ENCODE results near the gene PGGHG.
"Not testable (repeated sequence)": the region's sequence is repeated elsewhere in the genome, so short reads cannot be mapped to it uniquely, and the experiment has no call there.

PGGHG gene

GRCh38 chr11:330307-330693 is 41.4 kb downstream of the PGGHG start:
- DNase-seq (ENCODE audit: low read depth) = no peak

DNA sequence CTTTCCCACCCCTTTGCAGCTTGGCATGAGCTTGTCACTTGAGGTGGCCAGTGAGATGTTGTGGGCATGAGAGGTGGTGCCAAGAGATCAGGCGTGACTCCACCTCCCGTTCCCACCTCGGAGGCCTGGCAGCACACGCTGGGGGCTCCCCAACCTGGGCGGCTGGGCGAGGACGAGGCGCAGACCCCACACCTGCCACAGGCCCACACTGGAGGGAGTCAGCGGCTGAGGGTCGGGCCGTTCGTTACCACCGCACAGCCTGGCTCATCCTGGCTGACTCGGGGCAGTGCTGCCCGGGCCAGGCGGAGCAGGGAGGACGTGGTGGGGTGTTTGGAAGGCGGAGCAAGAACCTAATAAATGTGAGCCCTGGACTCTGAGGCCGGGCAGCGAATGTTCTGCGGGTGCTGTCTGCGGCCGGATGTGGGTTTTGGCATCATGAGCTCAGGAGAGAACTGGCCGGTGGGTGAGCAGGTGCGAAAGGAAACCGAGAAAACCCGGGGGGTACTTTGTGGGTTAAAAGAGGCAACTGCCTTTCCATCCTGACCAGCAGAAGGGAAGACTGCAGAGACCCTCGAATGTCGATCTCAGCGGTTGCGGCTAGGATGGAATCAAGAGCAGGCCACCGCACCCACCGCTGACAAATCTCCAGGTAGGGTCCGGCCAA is 41.9 kb downstream of the PGGHG start:
- no peak for DNase-seq (ENCODE audit: low read depth)

GRCh38 chr11:331358-332060 is 42.6 kb downstream of the PGGHG start:
- no peak for DNase-seq (ENCODE audit: low read depth)

DNA sequence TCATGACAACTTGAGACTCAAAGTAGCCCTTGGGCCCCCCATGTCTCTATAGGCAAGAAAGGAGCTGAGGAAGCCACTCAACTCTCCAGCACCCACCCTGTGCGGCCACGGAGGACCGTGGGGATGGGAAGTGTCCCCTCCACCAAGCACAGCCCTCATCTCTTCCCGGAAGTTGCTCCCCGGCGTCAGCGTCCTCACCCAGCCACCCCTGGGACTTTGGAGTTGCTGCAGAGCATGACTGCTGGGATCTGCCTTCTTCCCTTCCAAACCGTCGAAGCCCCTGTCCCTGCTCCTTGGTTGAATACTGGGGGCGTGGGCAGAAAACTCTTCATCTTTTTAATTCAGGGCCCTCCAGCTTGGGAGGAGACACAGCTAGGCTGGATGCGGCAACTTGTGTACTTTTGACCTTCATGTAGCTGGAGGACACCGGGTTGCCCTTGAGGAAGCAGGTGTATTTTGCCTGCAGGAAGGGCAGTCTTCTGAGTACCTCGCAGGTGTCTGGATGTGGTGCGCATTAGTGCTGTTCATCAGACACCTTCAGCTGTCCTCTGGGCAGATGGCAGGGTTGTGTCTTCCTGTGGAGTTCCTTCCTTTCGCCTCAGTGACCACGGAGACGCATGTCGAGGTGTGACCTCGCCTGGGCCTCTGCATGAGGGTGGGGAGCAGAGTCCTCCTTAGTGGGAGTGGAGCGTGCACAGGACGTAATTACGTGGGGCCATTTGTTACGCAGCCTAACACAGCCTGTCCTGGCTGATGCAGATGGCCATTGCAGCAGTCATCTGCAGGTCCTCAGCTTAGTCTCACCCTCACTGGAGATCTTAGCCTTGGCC is 43.9 kb downstream of the PGGHG start:
- DNase-seq (ENCODE audit: low read depth) = no peak

- not testable (repeated sequence) for DNase-seq (ENCODE audit: low read depth)
These were observed 44.8 kb downstream of the PGGHG start for GRCh38 chr11:333616-334263.

DNA sequence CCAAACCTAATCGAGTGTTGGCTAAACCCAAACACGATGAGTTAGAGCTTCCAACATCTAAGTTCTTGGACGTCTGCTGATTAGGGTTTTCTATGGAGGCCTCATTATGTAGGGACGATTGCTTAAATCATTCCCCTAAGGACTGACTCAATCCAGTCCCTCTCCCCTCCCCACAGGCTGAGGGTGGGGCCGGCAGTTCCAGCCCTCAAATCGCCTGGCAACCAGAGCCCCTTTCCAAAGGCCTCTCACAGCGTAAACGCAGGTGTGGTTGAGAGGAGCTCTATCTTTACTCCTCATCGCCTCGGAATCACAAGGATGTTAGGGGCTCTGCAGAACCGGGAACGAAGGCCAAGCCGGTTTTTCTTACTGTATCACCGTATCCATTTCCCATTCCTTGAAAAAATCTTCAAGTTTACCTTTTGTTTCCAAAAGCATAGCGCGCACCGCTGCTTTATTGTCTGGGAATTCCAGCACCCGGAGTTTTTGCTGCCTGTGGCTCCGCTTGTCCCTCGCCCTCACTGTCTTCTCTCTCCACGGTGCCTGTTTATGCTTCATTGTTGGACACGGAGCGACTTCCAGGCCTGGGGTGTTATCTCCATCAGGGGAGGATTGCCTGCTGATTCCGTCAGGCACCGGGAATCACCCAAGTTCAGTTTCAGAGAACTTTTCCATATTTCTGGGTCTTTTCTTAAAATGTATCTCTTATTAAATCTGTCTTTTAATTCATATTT is 45.5 kb downstream of the PGGHG start:
- DNase-seq (ENCODE audit: low read depth) = no peak

DNA sequence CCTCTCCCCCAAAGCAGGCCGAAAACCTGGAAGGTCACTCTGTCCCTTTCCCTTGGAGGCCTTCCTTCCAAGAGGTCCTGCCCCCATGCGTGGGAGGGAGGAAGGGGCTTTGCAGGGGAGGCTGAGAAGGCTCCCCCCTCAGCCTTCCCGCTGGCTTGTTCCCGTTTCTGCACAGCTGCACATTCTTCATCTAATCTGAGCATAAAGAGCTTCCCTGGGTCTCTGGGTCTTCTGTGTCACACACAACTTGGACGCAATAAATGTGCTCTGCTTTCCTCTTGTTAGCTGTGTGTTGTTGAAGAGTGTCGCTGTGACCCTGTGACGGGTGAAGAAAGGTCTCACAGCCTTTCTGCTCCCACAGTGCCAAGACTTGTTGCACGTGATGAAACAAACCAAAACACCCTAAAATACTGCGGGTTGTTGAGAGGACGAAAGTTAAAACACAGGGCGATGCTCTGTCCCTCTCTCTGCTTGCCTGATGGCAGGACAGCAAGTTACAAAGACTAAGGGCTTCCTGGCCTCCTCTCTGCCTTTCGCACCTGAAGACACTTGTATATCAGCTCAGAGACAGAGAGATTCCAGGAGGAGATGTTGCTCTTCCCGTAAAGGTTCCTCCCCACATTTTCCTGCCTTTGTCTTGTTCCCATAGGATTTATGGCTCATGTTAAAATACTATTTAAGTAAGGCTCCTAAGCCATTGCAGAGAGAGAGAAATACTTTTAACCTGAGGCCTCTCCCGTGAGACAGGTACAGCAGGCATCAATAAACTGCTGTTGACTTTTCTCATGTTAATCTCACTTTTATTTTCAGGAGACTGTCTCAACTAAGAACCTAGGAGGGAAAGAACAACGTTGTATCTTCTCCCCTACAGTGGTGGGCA is 47.1 kb downstream of the PGGHG start:
- DNase-seq (ENCODE audit: low read depth) = no peak

DNA sequence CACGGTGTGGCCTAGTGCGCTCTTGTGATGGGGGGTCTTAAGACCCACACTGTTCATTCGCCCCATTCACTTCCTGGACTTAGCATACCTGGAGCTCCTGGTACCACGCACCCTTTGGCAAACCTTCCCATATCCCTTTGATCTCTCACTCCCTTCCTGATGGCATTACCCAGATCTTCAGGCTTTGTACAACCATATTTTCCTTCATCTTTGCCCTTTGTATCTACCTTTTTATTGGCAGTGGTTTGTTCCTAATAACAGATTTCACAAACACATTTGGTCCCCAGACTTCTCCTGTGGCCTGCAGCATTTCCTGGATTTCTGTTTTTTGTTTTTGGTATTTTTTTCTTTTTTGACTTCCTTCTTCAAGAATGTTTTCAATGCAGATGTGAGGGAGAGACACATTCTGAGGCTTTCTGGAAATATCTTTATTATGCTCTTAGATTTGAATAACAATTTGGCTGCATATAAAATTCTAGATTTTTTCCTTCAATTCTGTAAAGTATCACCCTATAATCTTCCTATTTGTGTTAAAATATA is 47.8 kb downstream of the PGGHG start:
- no peak for DNase-seq (ENCODE audit: low read depth)

- no peak for DNase-seq (ENCODE audit: low read depth)
These were observed 48.8 kb downstream of the PGGHG start for GRCh38 chr11:337711-338110.

DNA sequence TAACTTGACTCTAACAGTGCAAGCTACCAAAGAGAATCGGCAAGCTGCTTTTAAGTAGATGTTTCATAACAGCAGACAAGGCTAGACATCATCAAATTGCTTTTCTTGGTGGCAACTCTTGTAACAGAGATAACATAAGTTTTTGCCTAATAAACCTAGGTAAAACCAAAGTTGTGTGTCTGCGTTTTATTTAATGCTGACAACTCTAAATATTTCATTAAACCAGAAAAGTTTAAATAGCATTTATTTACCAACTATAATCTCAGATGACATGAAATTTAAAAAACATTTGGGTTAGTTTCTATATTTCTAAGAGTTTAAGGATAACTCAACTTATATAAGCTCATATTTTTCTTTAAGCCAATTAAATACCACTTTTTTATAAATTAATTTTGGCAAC is 51.0 kb downstream of the PGGHG start:
- DNase-seq (ENCODE audit: low read depth) = no peak

- DNase-seq (ENCODE audit: low read depth) = no peak
These were observed 51.9 kb downstream of the PGGHG start for GRCh38 chr11:340539-341512.

DNA sequence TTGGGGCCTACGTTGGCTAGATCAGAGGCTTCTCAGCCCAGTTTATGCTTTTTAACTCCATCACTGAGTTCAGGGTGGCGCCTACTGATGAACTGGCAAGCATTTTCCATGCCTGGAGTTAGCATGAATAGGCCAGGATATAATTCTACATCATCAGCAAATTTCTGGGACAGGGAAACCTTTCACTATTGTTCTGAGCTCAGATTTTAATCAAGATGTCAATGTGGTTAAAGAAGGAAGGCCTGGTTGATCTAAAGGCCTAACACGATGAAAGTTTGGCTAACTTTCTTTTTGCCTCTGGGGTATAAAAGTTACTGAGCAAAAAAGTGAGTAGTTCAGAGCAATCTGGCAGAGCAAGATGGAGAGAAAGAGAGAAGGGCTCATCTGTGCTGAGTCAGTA is 53.4 kb downstream of the PGGHG start:
- DNase-seq (ENCODE audit: low read depth) = no peak

GRCh38 chr11:344836-345578 is 56.1 kb downstream of the PGGHG start:
- no peak for DNase-seq (ENCODE audit: low read depth)
